Measurements from ENCODE around the gene LSM6.

- TF ChIP-seq POLR2AphosphoS5 (IDR thresholded peaks at IDR 0.05; ENCODE audit: borderline replicate concordance, low read depth, low read length) (no peak), EZH2 (IDR thresholded peaks at IDR 0.05) (no peak), FOXP2 (optimal IDR thresholded peaks at IDR 0.05; ENCODE audit: control extremely low read depth, extremely low read length, insufficient read depth) (no peak)
These were observed 14.9 kb downstream of the LSM6 start for GRCh38 chr4:146190456-146190855.
